SU-DHL-6 (cell line): ENCODE data around the gene MUC6.

ENCODE experiments used
- CTCF ChIP-seq: fragments of 200-600 bp; sonication (generic); IDR thresholded peaks from one replicate; pipeline ENCODE4 v1.5.1; 2017; ENCODE audit warnings: antibody characterized with exemption, mild to moderate bottlenecking, low read length, moderate library complexity; ENCODE audit not compliant: insufficient read depth, poor library complexity, severe bottlenecking
- EZH2phosphoT487 ChIP-seq: fragments of 200-600 bp; sonication (generic), shearing (Covaris generic); conservative IDR thresholded peaks from 2 replicates; pipeline ENCODE4 v1.6.1; 2018; ENCODE audit warnings: mild to moderate bottlenecking, antibody characterized with exemption, low read length, moderate library complexity, mixed read lengths

DNA sequence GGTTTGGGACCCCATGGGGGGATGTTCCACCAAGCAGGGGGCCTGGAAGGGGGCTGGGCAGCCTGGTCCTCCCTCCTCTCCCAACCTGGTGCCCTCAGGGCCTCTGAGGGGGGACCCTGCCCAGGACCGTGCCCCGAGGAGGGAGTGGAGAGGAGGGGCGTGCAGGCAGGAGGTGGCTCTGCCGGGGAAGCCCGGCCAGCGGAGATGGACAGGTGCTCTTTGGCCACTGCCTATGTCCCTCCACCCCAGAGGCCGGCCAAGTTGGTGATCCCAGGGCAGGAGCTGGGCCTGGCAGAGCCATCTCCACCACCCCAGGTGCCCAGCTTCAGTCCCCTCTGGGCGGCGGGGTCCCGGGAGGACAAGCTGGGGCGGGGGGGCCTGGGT is 40.5 kb upstream of the MUC6 start:
- TF ChIP-seq CTCF (no peak), EZH2phosphoT487 (no peak)
